HepG2 (cell line): ENCODE measurements around the gene DOK1. TPM values are rescaled to one million over a fixed set of nuclear protein-coding genes. Genes with fewer than 3 reads are reported as not detected.
A peak's percentile ranks its signal among the peaks of the same experiment; 100 is the strongest.

ENCODE experiments used
- AHDC1 ChIP-seq: sonication (generic); formaldehyde crosslinking; IDR thresholded peaks from 2 replicates; pipeline ENCODE4 v1.5.1; 2020; ENCODE audit warnings: mild to moderate bottlenecking, missing genetic modification reagents, borderline replicate concordance
- FOXA1 ChIP-seq, 2 experiments: fragments of 450-650 bp in 1 of 2; sonication (generic) in 1 of 2; formaldehyde crosslinking in 1 of 2; IDR thresholded peaks; 2 replicates each; pipeline versions ENCODE4 v1.4.0 to v1.6.1; 2016 to 2020; ENCODE audit warnings: missing genetic modification reagents in 1 of 2
- FOXA3 ChIP-seq: IDR thresholded peaks from 2 replicates; pipeline ENCODE4 v1.6.1; 2016; ENCODE audit warnings: missing genetic modification reagents, missing compliant biosample characterization
- REPIN1 ChIP-seq: sonication (generic); formaldehyde crosslinking; IDR thresholded peaks from 2 replicates; pipeline ENCODE4 v1.8.0; 2022; ENCODE audit warnings: missing genetic modification reagents, low read depth, mild to moderate bottlenecking, borderline replicate concordance
- SOX5 ChIP-seq: IDR thresholded peaks from 2 replicates; pipeline ENCODE4 v1.6.1; 2016; ENCODE audit warnings: borderline replicate concordance
- TARDBP ChIP-seq: sonication (generic); formaldehyde crosslinking; IDR thresholded peaks from 2 replicates; pipeline ENCODE4 v1.8.0; 2022; ENCODE audit warnings: mild to moderate bottlenecking, missing genetic modification reagents
- TP53 ChIP-seq: sonication (generic); formaldehyde crosslinking; conservative IDR thresholded peaks from 2 replicates; pipeline ENCODE4 v1.4.0; 2020; ENCODE audit warnings: missing genetic modification reagents
- ZBTB20 ChIP-seq: sonication (generic); formaldehyde crosslinking; IDR thresholded peaks from 2 replicates; pipeline ENCODE4 v1.8.1; 2023; ENCODE audit warnings: missing genetic modification reagents, low read depth, mild to moderate bottlenecking, borderline replicate concordance
- ZFX ChIP-seq: sonication (generic); formaldehyde crosslinking; IDR thresholded peaks from 2 replicates; pipeline ENCODE4 v1.4.0; 2020; ENCODE audit warnings: mild to moderate bottlenecking, low read depth, missing genetic modification reagents, moderate library complexity
- ZKSCAN1 ChIP-seq: fragments of 150-350 bp; IDR thresholded peaks from 2 replicates; pipeline ENCODE4 v1.6.1; 2014; ENCODE audit warnings: low read length
- ZNF317 ChIP-seq: sonication (generic); formaldehyde crosslinking; IDR thresholded peaks from 2 replicates; pipeline ENCODE4 v1.5.0; 2020; ENCODE audit warnings: mild to moderate bottlenecking, missing genetic modification reagents
- ZNF33B ChIP-seq: sonication (generic); formaldehyde crosslinking; IDR thresholded peaks from 2 replicates; pipeline ENCODE4 v1.5.1; 2020; ENCODE audit warnings: mild to moderate bottlenecking, missing genetic modification reagents
- ZNF44 ChIP-seq: sonication (generic); formaldehyde crosslinking; IDR thresholded peaks from 2 replicates; pipeline ENCODE4 v1.5.1; 2020; ENCODE audit warnings: mild to moderate bottlenecking, missing genetic modification reagents
- ZNF773 ChIP-seq: sonication (generic); formaldehyde crosslinking; IDR thresholded peaks from 2 replicates; pipeline ENCODE4 v1.4.0; 2020; ENCODE audit warnings: missing genetic modification reagents, borderline replicate concordance
- ZNF792 ChIP-seq: IDR thresholded peaks from 2 replicates; pipeline ENCODE4 v1.6.1; 2016
- polyA plus RNA-seq, 8 experiments: library from polyadenylated mRNA; depleted of rRNA in 3 of 8; stranded (reverse) in 7 of 8; unstranded in 1 of 8; fragments of >200 nt; fragmentation: Illumina TruSeq in 4 of 8; extraction: Trizol in 4 of 8; gene quantifications; 2 replicates each; pipeline versions ENCODE4 v1.2.1 to v1.2.3, GENCODE V29; 2011 to 2016; ENCODE audit warnings: low read depth in 4 of 8, missing spikeins in 1 of 8, mixed read lengths in 1 of 8; ENCODE audit not compliant: insufficient read depth in 1 of 8
- total RNA-seq, 5 experiments: library from RNA; depleted of rRNA; stranded (reverse); fragments of >200 nt; fragmentation: Illumina TruSeq; extraction: Trizol; gene quantifications; 2 replicates each; pipeline ENCODE4 v1.2.3, GENCODE V29; 2016; ENCODE audit warnings: low read depth in 1 of 5
- TF ChIP-seq, protein P1 (sequence below): sonication (generic); formaldehyde crosslinking; IDR thresholded peaks from 2 replicates; pipeline ENCODE4 v1.4.0; 2020; ENCODE audit warnings: mild to moderate bottlenecking, missing genetic modification reagents
- TF ChIP-seq, protein P2 (sequence below): sonication (generic); formaldehyde crosslinking; conservative IDR thresholded peaks from 2 replicates; pipeline ENCODE4 v1.4.0; 2020; ENCODE audit warnings: mild to moderate bottlenecking, missing genetic modification reagents, moderate library complexity
- TF ChIP-seq, protein P3 (sequence below): sonication (generic); formaldehyde crosslinking; IDR thresholded peaks from 2 replicates; pipeline ENCODE4 v1.5.0; 2020; ENCODE audit warnings: mild to moderate bottlenecking, missing genetic modification reagents, moderate library complexity

Gene DOK1
- total and polyA plus RNA-seq, 2 of the 13 experiments (the other 11 are each of a cell fraction or from before 2014, with no cell fraction given), result 0.53 to 0.74 TPM

DNA sequence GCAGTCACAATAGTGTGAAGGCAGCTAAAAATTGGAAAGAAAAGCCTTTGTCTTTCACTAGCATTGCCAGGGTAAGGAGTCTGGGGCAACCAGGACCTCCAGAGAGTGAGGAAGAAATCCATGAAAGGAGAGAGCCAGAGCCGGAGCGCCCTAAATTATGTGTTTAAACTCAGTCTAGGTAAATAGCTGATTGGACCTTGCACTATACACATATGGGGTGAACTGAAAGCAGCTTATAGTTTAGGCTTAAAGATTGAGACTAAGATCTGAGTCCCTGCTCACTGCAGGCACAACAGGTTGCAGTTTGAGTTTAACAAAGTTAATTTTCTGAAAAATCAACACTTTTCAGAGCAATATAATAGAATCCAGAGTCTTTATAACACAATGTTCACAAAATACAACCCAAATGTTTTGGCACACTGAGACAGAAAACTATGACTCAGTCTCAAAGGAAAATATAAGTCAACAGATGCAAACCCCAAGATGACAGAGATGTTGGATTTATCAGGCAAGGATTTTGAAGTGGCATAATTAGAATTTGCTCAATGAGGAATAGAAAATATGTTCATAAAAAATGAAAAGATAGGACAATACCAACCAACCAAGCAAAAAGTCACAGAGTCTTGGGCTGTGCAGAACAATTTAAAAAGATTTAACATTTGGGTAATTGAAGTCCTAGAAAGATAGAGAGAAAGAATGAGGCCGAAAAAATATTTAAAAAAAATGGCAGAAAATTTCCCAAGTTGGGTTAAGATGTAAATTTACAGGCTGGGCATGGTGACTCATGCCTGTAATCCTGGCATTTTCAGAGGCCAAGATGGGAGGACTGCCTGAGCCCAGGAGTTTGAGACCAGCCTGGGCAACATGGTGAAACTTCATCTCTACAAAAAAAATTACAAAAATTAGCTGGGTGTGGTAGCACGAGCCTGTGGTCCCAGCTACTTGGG lies 39.6 kb downstream of the DOK1 start (continued):
- TF ChIP-seq AHDC1 (CRISPR knock-in tag), result peak; percentile 57; the same call in 1 of the 2 replicates
- TF ChIP-seq, protein P1, sequence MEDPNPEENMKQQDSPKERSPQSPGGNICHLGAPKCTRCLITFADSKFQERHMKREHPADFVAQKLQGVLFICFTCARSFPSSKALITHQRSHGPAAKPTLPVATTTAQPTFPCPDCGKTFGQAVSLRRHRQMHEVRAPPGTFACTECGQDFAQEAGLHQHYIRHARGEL (CRISPR knock-in tag), result no peak
- no peak for TF ChIP-seq REPIN1 (CRISPR knock-in tag)
- no peak for TF ChIP-seq FOXA1 (IDR thresholded peaks at IDR 0.05)
- TF ChIP-seq FOXA1 (CRISPR knock-in tag; IDR thresholded peaks at IDR 0.05), result peak; percentile 82
- no peak for TF ChIP-seq ZFX
- TF ChIP-seq ZBTB20 (CRISPR knock-in tag), result peak; percentile 72; the same call in 1 of the 2 replicates
- TF ChIP-seq ZNF33B, result no peak
- no peak for TF ChIP-seq ZKSCAN1
- TF ChIP-seq, protein P2, sequence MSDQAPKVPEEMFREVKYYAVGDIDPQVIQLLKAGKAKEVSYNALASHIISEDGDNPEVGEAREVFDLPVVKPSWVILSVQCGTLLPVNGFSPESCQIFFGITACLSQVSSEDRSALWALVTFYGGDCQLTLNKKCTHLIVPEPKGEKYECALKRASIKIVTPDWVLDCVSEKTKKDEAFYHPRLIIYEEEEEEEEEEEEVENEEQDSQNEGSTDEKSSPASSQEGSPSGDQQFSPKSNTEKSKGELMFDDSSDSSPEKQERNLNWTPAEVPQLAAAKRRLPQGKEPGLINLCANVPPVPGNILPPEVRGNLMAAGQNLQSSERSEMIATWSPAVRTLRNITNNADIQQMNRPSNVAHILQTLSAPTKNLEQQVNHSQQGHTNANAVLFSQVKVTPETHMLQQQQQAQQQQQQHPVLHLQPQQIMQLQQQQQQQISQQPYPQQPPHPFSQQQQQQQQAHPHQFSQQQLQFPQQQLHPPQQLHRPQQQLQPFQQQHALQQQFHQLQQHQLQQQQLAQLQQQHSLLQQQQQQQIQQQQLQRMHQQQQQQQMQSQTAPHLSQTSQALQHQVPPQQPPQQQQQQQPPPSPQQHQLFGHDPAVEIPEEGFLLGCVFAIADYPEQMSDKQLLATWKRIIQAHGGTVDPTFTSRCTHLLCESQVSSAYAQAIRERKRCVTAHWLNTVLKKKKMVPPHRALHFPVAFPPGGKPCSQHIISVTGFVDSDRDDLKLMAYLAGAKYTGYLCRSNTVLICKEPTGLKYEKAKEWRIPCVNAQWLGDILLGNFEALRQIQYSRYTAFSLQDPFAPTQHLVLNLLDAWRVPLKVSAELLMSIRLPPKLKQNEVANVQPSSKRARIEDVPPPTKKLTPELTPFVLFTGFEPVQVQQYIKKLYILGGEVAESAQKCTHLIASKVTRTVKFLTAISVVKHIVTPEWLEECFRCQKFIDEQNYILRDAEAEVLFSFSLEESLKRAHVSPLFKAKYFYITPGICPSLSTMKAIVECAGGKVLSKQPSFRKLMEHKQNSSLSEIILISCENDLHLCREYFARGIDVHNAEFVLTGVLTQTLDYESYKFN (CRISPR knock-in tag), result peak; percentile 56
- TF ChIP-seq FOXA3 (CRISPR knock-in tag), result peak; percentile 70; the same call in 1 of the 2 replicates
- no peak for TF ChIP-seq TP53 (CRISPR knock-in tag)
- TF ChIP-seq SOX5, result no peak
- TF ChIP-seq ZNF317, result peak; percentile 94
- TF ChIP-seq ZNF792 (CRISPR knock-in tag), result no peak
- TF ChIP-seq TARDBP (CRISPR knock-in tag), result 0 out of 2 replicates have a peak, but pooled peaks have one; percentile 19
- TF ChIP-seq ZNF44 (CRISPR knock-in tag), result no peak
- TF ChIP-seq, protein P3, sequence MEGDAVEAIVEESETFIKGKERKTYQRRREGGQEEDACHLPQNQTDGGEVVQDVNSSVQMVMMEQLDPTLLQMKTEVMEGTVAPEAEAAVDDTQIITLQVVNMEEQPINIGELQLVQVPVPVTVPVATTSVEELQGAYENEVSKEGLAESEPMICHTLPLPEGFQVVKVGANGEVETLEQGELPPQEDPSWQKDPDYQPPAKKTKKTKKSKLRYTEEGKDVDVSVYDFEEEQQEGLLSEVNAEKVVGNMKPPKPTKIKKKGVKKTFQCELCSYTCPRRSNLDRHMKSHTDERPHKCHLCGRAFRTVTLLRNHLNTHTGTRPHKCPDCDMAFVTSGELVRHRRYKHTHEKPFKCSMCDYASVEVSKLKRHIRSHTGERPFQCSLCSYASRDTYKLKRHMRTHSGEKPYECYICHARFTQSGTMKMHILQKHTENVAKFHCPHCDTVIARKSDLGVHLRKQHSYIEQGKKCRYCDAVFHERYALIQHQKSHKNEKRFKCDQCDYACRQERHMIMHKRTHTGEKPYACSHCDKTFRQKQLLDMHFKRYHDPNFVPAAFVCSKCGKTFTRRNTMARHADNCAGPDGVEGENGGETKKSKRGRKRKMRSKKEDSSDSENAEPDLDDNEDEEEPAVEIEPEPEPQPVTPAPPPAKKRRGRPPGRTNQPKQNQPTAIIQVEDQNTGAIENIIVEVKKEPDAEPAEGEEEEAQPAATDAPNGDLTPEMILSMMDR (CRISPR knock-in tag), result no peak
- no peak for TF ChIP-seq ZNF773
